ENCODE data around the gene ARHGAP21.

DNA sequence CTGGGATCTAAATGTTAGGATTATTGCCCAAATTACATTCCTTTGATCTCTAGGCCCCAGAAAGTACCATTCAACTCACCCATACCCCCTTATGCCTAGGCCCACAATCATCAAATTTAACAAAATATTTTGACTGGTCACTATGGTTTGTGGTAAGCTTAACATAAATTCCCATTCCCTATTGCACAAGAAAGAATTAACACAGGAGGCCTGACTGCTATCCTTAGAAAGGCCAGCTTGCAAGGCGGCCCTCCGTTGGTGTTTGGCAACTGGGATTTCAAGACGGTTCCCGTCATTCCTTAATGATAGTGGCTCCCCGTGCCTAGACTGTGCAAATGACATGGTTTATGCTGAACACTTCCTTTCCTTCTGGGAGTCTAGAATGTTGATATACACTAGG is 29.6 kb downstream of the ARHGAP21 start:
- no peak for TF ChIP-seq NR3C1 (IDR thresholded peaks at IDR 0.05)
- TF ChIP-seq, protein P1, sequence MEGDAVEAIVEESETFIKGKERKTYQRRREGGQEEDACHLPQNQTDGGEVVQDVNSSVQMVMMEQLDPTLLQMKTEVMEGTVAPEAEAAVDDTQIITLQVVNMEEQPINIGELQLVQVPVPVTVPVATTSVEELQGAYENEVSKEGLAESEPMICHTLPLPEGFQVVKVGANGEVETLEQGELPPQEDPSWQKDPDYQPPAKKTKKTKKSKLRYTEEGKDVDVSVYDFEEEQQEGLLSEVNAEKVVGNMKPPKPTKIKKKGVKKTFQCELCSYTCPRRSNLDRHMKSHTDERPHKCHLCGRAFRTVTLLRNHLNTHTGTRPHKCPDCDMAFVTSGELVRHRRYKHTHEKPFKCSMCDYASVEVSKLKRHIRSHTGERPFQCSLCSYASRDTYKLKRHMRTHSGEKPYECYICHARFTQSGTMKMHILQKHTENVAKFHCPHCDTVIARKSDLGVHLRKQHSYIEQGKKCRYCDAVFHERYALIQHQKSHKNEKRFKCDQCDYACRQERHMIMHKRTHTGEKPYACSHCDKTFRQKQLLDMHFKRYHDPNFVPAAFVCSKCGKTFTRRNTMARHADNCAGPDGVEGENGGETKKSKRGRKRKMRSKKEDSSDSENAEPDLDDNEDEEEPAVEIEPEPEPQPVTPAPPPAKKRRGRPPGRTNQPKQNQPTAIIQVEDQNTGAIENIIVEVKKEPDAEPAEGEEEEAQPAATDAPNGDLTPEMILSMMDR (IDR thresholded peaks at IDR 0.05): no peak
- no peak for TF ChIP-seq ESRRA (IDR thresholded peaks at IDR 0.05; ENCODE audit: borderline replicate concordance, low read length)
- TF ChIP-seq NPAS2 (CRISPR knock-in tag; IDR thresholded peaks at IDR 0.05; ENCODE audit: borderline replicate concordance): no peak
- no peak for TF ChIP-seq POLR2A (IDR thresholded peaks at IDR 0.05; ENCODE audit: low read length)
- no peak for TF ChIP-seq EP300 (IDR thresholded peaks at IDR 0.05)
- TF ChIP-seq RCOR1 (IDR thresholded peaks at IDR 0.05; ENCODE audit: low read depth, low read length): no peak
- no peak for TF ChIP-seq SMC3 (IDR thresholded peaks at IDR 0.05)
- no peak for TF ChIP-seq MAZ (IDR thresholded peaks at IDR 0.05; ENCODE audit: borderline replicate concordance, low read depth, low read length)
- TF ChIP-seq SREBF2 (IDR thresholded peaks at IDR 0.05): no peak
- no peak for TF ChIP-seq KDM5A (IDR thresholded peaks at IDR 0.05)
- no peak for TF ChIP-seq REST (IDR thresholded peaks at IDR 0.05)
- TF ChIP-seq RNF2 (IDR thresholded peaks at IDR 0.05; ENCODE audit: borderline replicate concordance, low read depth): no peak

All from A549 (cell line).